HG02623 (cell line): ENCODE results near the gene ADAM11.
"Not testable (repeated sequence)": the region's sequence is repeated elsewhere in the genome, so short reads cannot be mapped to it uniquely, and the experiment has no call there.

Experiments
- ATAC-seq: cut with Tn5 transposase; IDR thresholded peaks from one replicate; pipeline ENCODE4 v1.9.1; 2021; ENCODE audit warnings: moderate library complexity; ENCODE audit not compliant: unreplicated experiment

ADAM11 gene

GRCh38 chr17:44794851-44795413 lies 36.1 kb downstream of the ADAM11 start:
- no peak for ATAC-seq

- ATAC-seq, result no peak
Observed at GRCh38 chr17:44795421-44795820, 36.6 kb downstream of the ADAM11 start.

- ATAC-seq, result no peak
Observed at GRCh38 chr17:44795928-44796327, 37.1 kb downstream of the ADAM11 start.

GRCh38 chr17:44796731-44797130 lies 37.9 kb downstream of the ADAM11 start:
- ATAC-seq, result no peak

- ATAC-seq, result no peak
Observed at GRCh38 chr17:44797802-44798201, 39.0 kb downstream of the ADAM11 start.

- ATAC-seq, result no peak
Observed at GRCh38 chr17:44798356-44798755, 39.6 kb downstream of the ADAM11 start.

GRCh38 chr17:44801880-44802279 lies 43.1 kb downstream of the ADAM11 start:
- no peak for ATAC-seq

- no peak for ATAC-seq
Observed at GRCh38 chr17:44804302-44805089, 45.7 kb downstream of the ADAM11 start.

- no peak for ATAC-seq
Observed at GRCh38 chr17:44807093-44807816, 48.5 kb downstream of the ADAM11 start.

GRCh38 chr17:44807817-44808155 lies 49.0 kb downstream of the ADAM11 start:
- ATAC-seq, result no peak

GRCh38 chr17:44808156-44808555 lies 49.4 kb downstream of the ADAM11 start:
- no peak for ATAC-seq

- not testable (repeated sequence) for ATAC-seq
Observed at GRCh38 chr17:44808656-44809388, 50.0 kb downstream of the ADAM11 start.

- ATAC-seq, result no peak
Observed at GRCh38 chr17:44812263-44812662, 53.5 kb downstream of the ADAM11 start.

- ATAC-seq, result not testable (repeated sequence)
Observed at GRCh38 chr17:44818508-44818907, 59.7 kb downstream of the ADAM11 start.

- no peak for ATAC-seq
Observed at GRCh38 chr17:44820631-44821212, 61.9 kb downstream of the ADAM11 start.

- not testable (repeated sequence) for ATAC-seq
Observed at GRCh38 chr17:44825236-44825635, 66.4 kb downstream of the ADAM11 start.

- no peak for ATAC-seq
Observed at GRCh38 chr17:44826123-44826790, 67.5 kb downstream of the ADAM11 start.

- ATAC-seq, result no peak
Observed at GRCh38 chr17:44827863-44828262, 69.1 kb downstream of the ADAM11 start.

GRCh38 chr17:44828919-44829522 lies 70.2 kb downstream of the ADAM11 start:
- no peak for ATAC-seq
